CD14-positive monocyte (primary cell): ENCODE results near the gene NFE2. TPM values are rescaled to one million over a fixed set of nuclear protein-coding genes. Genes with fewer than 3 reads are reported as not detected.

Experiments used
- DNase-seq, 3 donors: peaks; one replicate each; pipeline ENCODE4 v3.0.0-alpha.2; 2011 to 2022
- H2AFZ ChIP-seq: 2 replicates; pipeline ENCODE4 v1.6.0; 2012; ENCODE audit warnings: mild to moderate bottlenecking, low read depth, low read length, inconsistent platforms; ENCODE audit not compliant: insufficient read depth, poor library complexity, severe bottlenecking
- H3K27ac ChIP-seq, 2 donors: 1 replicate in 1 of 2; 2 replicates in 1 of 2; pipeline ENCODE4 v1.5.1; 2012 to 2013; ENCODE audit warnings: low read length in 2 of 2, control low read depth in 1 of 2, inconsistent platforms in 1 of 2, low read depth in 1 of 2, mild to moderate bottlenecking in 1 of 2
- H3K27me3 ChIP-seq, 2 donors: one replicate each; pipeline versions ENCODE4 v1.6.0 to v1.6.1; 2011 to 2013; ENCODE audit warnings: low read length in 2 of 2; ENCODE audit not compliant: control insufficient read depth in 2 of 2, insufficient read depth in 2 of 2
- H3K36me3 ChIP-seq, 2 donors: replicated peaks in 1 of 2; 1 replicate in 1 of 2; 2 replicates in 1 of 2; pipeline versions ENCODE4 v1.5.1 to v1.6.1; 2012 to 2013; ENCODE audit warnings: low read length in 2 of 2, control low read depth in 1 of 2, inconsistent platforms in 1 of 2, mild to moderate bottlenecking in 1 of 2; ENCODE audit not compliant: insufficient read depth in 2 of 2, control insufficient read depth in 1 of 2
- H3K4me1 ChIP-seq, 2 donors: 1 replicate in 1 of 2; 2 replicates in 1 of 2; pipeline versions ENCODE4 v1.5.1 to v1.6.1; 2012 to 2013; ENCODE audit warnings: low read length in 2 of 2, control low read depth in 1 of 2, inconsistent platforms in 1 of 2, mild to moderate bottlenecking in 1 of 2, moderate library complexity in 1 of 2; ENCODE audit not compliant: insufficient read depth in 2 of 2, control insufficient read depth in 1 of 2
- H3K4me2 ChIP-seq: replicated peaks from 2 replicates; pipeline ENCODE3; 2012; ENCODE audit warnings: low read length, moderate library complexity, mild to moderate bottlenecking; ENCODE audit not compliant: poor library complexity, severe bottlenecking; ENCODE audit errors: extremely low read depth
- H3K4me3 ChIP-seq, 3 experiments: fragments of 200-600 bp in 1 of 3; sonication (generic) in 1 of 3; replicated peaks in 1 of 3; 1 replicate in 2 of 3; 2 replicates in 1 of 3; pipeline ENCODE4 v1.5.1; 2011 to 2013; ENCODE audit warnings: low read length in 3 of 3, mild to moderate bottlenecking in 3 of 3, control low read depth in 2 of 3, low read depth in 2 of 3, inconsistent platforms in 1 of 3, moderate library complexity in 1 of 3
- H3K79me2 ChIP-seq: 2 replicates; pipeline ENCODE4 v1.6.0; 2012; ENCODE audit warnings: mild to moderate bottlenecking, control low read depth, inconsistent platforms, low read length, moderate library complexity; ENCODE audit not compliant: insufficient read depth
- H3K9ac ChIP-seq: 2 replicates; pipeline ENCODE4 v1.6.0; 2017; ENCODE audit warnings: low read length, mild to moderate bottlenecking; ENCODE audit not compliant: insufficient read depth, poor library complexity, severe bottlenecking
- H3K9me3 ChIP-seq, 2 donors: replicated peaks in 1 of 2; 1 replicate in 1 of 2; 2 replicates in 1 of 2; pipeline versions ENCODE4 v1.5.1 to v1.6.1; 2012 to 2013; ENCODE audit warnings: low read length in 2 of 2, control low read depth in 1 of 2; ENCODE audit not compliant: control insufficient read depth in 1 of 2, insufficient read depth in 1 of 2
- H4K20me1 ChIP-seq: 2 replicates; pipeline ENCODE4 v1.6.0; 2012; ENCODE audit warnings: mild to moderate bottlenecking, low read length, control low read depth, moderate library complexity; ENCODE audit not compliant: insufficient read depth
- H3K27ac Mint-ChIP-seq, 7 donors: one replicate each; pipeline ENCODE4 v1.8.0; 2020; ENCODE audit warnings: mild to moderate bottlenecking in 7 of 7, mixed read lengths in 7 of 7, moderate library complexity in 6 of 7, inconsistent platforms in 2 of 7
- H3K27me3 Mint-ChIP-seq, 3 donors: one replicate each; pipeline ENCODE4 v1.8.0; 2021 to 2022; ENCODE audit warnings: low read depth in 3 of 3, mild to moderate bottlenecking in 3 of 3, mixed read lengths in 3 of 3, moderate library complexity in 3 of 3, inconsistent platforms in 1 of 3
- H3K36me3 Mint-ChIP-seq, 2 donors: one replicate each; pipeline ENCODE4 v1.8.0; 2020; ENCODE audit warnings: mixed read lengths in 2 of 2, inconsistent platforms in 1 of 2, mild to moderate bottlenecking in 1 of 2
- H3K4me1 Mint-ChIP-seq: one replicate; pipeline ENCODE4 v1.8.0; 2020; ENCODE audit warnings: mild to moderate bottlenecking, mixed read lengths
- H3K4me3 Mint-ChIP-seq, 2 donors: one replicate each; pipeline ENCODE4 v1.8.0; 2020; ENCODE audit warnings: mild to moderate bottlenecking in 2 of 2, mixed read lengths in 2 of 2, moderate library complexity in 1 of 2
- H3K9me3 Mint-ChIP-seq, 7 donors: one replicate each; pipeline ENCODE4 v1.8.0; 2020 to 2022; ENCODE audit warnings: mixed read lengths in 7 of 7, mild to moderate bottlenecking in 6 of 7, moderate library complexity in 6 of 7, inconsistent platforms in 2 of 7
- WGBS: methylation state at CpG from one replicate; pipeline ENCODE4 v1.1.5; 2013; ENCODE audit warnings: missing lambda C conversion rate; ENCODE audit not compliant: insufficient coverage; 5-methylcytosine and 5-hydroxymethylcytosine counted together
- intact Hi-C, 2 donors: fragments of 100-400 bp; cut with micrococcal nuclease; formaldehyde crosslinking; loops; one replicate each; pipeline versions ENCODE4 v1.15.0 to v1.15.1; 2023
- polyA plus RNA-seq, 3 donors: library from polyadenylated mRNA; depleted of rRNA in 1 of 3; unstranded in 2 of 3; stranded (reverse) in 1 of 3; fragments of 300-500 nt in 2 of 3; fragments of >200 nt in 1 of 3; fragmentation: Illumina TruSeq in 2 of 3; gene quantifications; 1 replicate in 2 of 3; 2 replicates in 1 of 3; pipeline ENCODE4 v1.2.3, GENCODE V29; 2012 to 2021
- TF ChIP-seq, protein P1 (sequence below): fragments of 200-600 bp; IDR thresholded peaks from one replicate; pipeline ENCODE4 v1.8.0; 2022; ENCODE audit warnings: antibody characterized with exemption, mild to moderate bottlenecking

NFE2 gene
- polyA plus RNA-seq, 3 donors: 79.5 to 157 (median 95.6) TPM

DNA sequence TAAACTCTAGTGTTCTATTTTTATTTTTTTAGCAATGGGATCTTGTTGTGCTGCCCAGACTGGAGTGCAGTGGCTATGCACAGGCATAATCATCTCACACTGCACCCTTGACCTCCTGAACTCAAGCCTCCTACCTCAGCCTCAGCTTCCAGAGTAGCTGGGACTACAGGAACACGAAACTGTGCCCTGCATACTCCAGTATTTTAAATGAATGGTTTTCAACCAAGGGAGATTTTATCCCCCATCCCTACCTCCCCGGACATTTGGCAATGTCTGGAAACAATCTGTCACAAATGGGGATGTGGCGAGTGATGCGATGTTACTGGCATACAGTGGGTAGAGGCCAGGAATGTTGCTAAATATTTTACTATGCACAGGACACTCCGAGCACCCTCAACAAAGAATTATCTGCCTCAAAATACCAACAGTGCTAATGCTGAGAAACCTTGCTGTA, 23.0 kb downstream of the NFE2 start:
- no CpG with 5 or more reads among the region's 5 CpGs for WGBS
- peaks cover 19 to 27% of the 10 kb centered on the region in 2 donors for H3K36me3 ChIP-seq
- intact Hi-C loops: loop anchor here in 1 of 2 donors (10.0 kb wide), 1 partner anchor 47 kb away; the partner anchor contains the start of gene COPZ1
- peaks cover 23% of the 10 kb centered on the region for H4K20me1 ChIP-seq
- H3K79me2 ChIP-seq: peaks cover 90% of the 10 kb centered on the region
- DNase-seq: peak in 2 of 3 donors; percentile 34 to 45
- H3K4me2 ChIP-seq: peak overlapping the region; percentile 93
- H3K4me1 Mint-ChIP-seq: peaks cover 26% of the 10 kb centered on the region
- H3K36me3 Mint-ChIP-seq: peaks cover 21 to 32% of the 10 kb centered on the region in 2 donors
- peak overlapping the region in 1 of 3 experiments; percentile 95 for H3K4me3 ChIP-seq
- peak overlapping the region; percentile 12 to 89 for H3K27ac ChIP-seq
- TF ChIP-seq, protein P1, sequence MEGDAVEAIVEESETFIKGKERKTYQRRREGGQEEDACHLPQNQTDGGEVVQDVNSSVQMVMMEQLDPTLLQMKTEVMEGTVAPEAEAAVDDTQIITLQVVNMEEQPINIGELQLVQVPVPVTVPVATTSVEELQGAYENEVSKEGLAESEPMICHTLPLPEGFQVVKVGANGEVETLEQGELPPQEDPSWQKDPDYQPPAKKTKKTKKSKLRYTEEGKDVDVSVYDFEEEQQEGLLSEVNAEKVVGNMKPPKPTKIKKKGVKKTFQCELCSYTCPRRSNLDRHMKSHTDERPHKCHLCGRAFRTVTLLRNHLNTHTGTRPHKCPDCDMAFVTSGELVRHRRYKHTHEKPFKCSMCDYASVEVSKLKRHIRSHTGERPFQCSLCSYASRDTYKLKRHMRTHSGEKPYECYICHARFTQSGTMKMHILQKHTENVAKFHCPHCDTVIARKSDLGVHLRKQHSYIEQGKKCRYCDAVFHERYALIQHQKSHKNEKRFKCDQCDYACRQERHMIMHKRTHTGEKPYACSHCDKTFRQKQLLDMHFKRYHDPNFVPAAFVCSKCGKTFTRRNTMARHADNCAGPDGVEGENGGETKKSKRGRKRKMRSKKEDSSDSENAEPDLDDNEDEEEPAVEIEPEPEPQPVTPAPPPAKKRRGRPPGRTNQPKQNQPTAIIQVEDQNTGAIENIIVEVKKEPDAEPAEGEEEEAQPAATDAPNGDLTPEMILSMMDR: no peak
- H3K4me3 Mint-ChIP-seq: peak overlapping the region in 1 of 2 donors; percentile 34
- H2AFZ ChIP-seq: no peak overlapping the region
- no peak overlapping the region for H3K9ac ChIP-seq
- H3K9me3 ChIP-seq: no peaks in the 10 kb centered on the region
- peak overlapping the region in 4 of 7 donors; percentile 33 to 85 (median 67) for H3K27ac Mint-ChIP-seq
- H3K9me3 Mint-ChIP-seq: no peaks in the 10 kb centered on the region
- H3K4me1 ChIP-seq: peaks cover 42 to 50% of the 10 kb centered on the region in 2 donors
- H3K27me3 ChIP-seq: no peaks in the 10 kb centered on the region
- peaks cover 0 to 1% (median 0%) of the 10 kb centered on the region in 3 donors for H3K27me3 Mint-ChIP-seq

DNA sequence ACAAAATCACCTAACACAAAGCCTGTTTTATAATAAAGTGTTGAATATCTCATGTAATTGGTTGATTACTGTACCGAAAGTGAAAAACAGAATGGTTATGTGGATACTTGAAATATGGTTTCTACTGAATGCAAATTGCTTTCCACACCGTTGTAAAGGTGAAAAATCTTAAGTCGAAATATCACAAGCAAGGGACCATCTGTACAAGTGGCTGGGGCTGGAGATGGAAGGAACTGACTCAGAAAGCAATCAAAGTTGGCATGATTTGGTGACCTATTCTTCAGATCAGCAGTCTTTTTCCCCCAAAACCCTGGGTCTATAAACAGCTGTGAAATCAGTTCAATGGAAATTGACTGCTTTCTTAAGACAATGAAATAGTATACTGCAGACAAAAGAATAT, 24.4 kb downstream of the NFE2 start:
- H3K9me3 ChIP-seq: no peaks in the 10 kb centered on the region
- H3K27me3 Mint-ChIP-seq: peaks cover 0 to 1% (median 0%) of the 10 kb centered on the region in 3 donors
- DNase-seq: no peak
- H3K36me3 Mint-ChIP-seq: peaks cover 11 to 20% of the 10 kb centered on the region in 2 donors
- TF ChIP-seq, protein P1: no peak
- peaks cover 11% of the 10 kb centered on the region for H3K4me1 Mint-ChIP-seq
- no peaks in the 10 kb centered on the region for H3K27me3 ChIP-seq
- no peak overlapping the region for H3K27ac ChIP-seq
- H3K4me2 ChIP-seq: no peak overlapping the region
- no peak overlapping the region for H3K4me3 ChIP-seq
- peaks cover 8% of the 10 kb centered on the region for H4K20me1 ChIP-seq
- H3K27ac Mint-ChIP-seq: peak overlapping the region in 3 of 7 donors; percentile 18 to 51 (median 27)
- H3K79me2 ChIP-seq: peaks cover 90% of the 10 kb centered on the region
- H2AFZ ChIP-seq: no peak overlapping the region
- H3K4me3 Mint-ChIP-seq: no peak overlapping the region
- no peaks in the 10 kb centered on the region for H3K9me3 Mint-ChIP-seq
- WGBS: 77% methylated on average over 2 of the region's 3 CpGs
- intact Hi-C loops: loop anchor here in 1 of 2 donors (10.0 kb wide), 1 partner anchor 48 kb away; the partner anchor contains the start of gene COPZ1
- no peak overlapping the region for H3K9ac ChIP-seq
- H3K36me3 ChIP-seq: peaks cover 6 to 23% of the 10 kb centered on the region in 2 donors
- H3K4me1 ChIP-seq: peaks cover 27 to 35% of the 10 kb centered on the region in 2 donors
